Endothelial cell of umbilical vein (primary cell): ENCODE measurements around the gene PTAR1. TPM values are rescaled to one million over a fixed set of nuclear protein-coding genes. Genes with fewer than 3 reads are reported as not detected.

Source experiments
- BruUV-seq: library from RNA; stranded (reverse); fragments of 400-500 nt; replicated peaks from 2 replicates; lab custom pipeline; 2021; lab: Mats Ljungman, UMichigan
- CTCF ChIA-PET: fragments of 300-600, 350-600 bp; sonication (Branson Sonifier 250); formaldehyde crosslinking; loops from one replicate; lab custom pipeline; 2021; ENCODE audit warnings: antibody characterized with exemption, inconsistent platforms; lab: Charles Lee
- POLR2A ChIA-PET: fragments of 300-600, 350-600 bp; sonication (Branson Sonifier 250); formaldehyde crosslinking; loops from one replicate; lab custom pipeline; 2021; ENCODE audit warnings: antibody characterized with exemption, inconsistent platforms; lab: Charles Lee
- DNase-seq: peaks from one replicate; pipeline ENCODE4 v3.0.0-alpha.2; 2011; ENCODE audit warnings: low read depth, low spot score
- FAIRE-seq: peaks from 2 replicates; lab custom pipeline; 2011; peaks lifted over from hg19 to GRCh38; lab: Jason Lieb, UNC
- H2AFZ ChIP-seq: 2 replicates; pipeline ENCODE4 v1.6.0; 2012; ENCODE audit warnings: low read depth, low read length, control low read depth, inconsistent platforms
- H3K27ac ChIP-seq: 2 replicates; pipeline ENCODE4 v1.5.1; 2011; ENCODE audit warnings: low read depth, mild to moderate bottlenecking, control low read depth, low read length, moderate library complexity; ENCODE audit not compliant: insufficient read depth
- H3K27me3 ChIP-seq, 2 experiments: 2 replicates each; pipeline versions ENCODE4 v1.6.0 to v1.6.1; 2011; ENCODE audit warnings: low read length in 2 of 2, mixed read lengths in 1 of 2; ENCODE audit not compliant: control insufficient read depth in 2 of 2, insufficient read depth in 2 of 2
- H3K36me3 ChIP-seq, 2 experiments: 2 replicates in 1 of 2; 3 replicates in 1 of 2; pipeline ENCODE4 v1.5.1; 2011; ENCODE audit warnings: low read length in 2 of 2, mild to moderate bottlenecking in 1 of 2, moderate library complexity in 1 of 2; ENCODE audit not compliant: control insufficient read depth in 2 of 2, insufficient read depth in 2 of 2; ENCODE audit errors: extremely low read depth in 1 of 2
- H3K4me1 ChIP-seq: 3 replicates; pipeline ENCODE4 v1.5.1; 2011; ENCODE audit warnings: mild to moderate bottlenecking, low read length; ENCODE audit not compliant: control insufficient read depth, insufficient read depth; ENCODE audit errors: extremely low read depth
- H3K4me2 ChIP-seq: 2 replicates; pipeline ENCODE4 v1.6.1; 2011; ENCODE audit warnings: low read length, control low read depth, mixed read lengths; ENCODE audit not compliant: insufficient read depth
- H3K4me3 ChIP-seq, 3 experiments: fragments of 200-600 bp in 1 of 3; sonication (generic), shearing (Covaris generic) in 1 of 3; replicated peaks in 1 of 3; 2 replicates each; pipeline ENCODE4 v1.5.1; 2011 to 2016; ENCODE audit warnings: control low read depth in 3 of 3, low read length in 3 of 3, mild to moderate bottlenecking in 2 of 3, inconsistent platforms in 1 of 3, low read depth in 1 of 3, moderate library complexity in 1 of 3; ENCODE audit not compliant: insufficient read depth in 1 of 3
- H3K79me2 ChIP-seq: 2 replicates; pipeline ENCODE4 v1.6.0; 2012; ENCODE audit warnings: low read length, inconsistent platforms; ENCODE audit not compliant: control insufficient read depth, insufficient read depth
- H3K9ac ChIP-seq: replicated peaks from 2 replicates; pipeline ENCODE3; 2011; ENCODE audit warnings: low read length, control low read depth; ENCODE audit not compliant: insufficient read depth; ENCODE audit errors: extremely low read depth
- H3K9me1 ChIP-seq: replicated peaks from 3 replicates; pipeline ENCODE4 v1.6.0; 2011; ENCODE audit warnings: mild to moderate bottlenecking, low read length; ENCODE audit not compliant: control insufficient read depth, insufficient read depth; ENCODE audit errors: extremely low read depth
- H3K9me3 ChIP-seq: replicated peaks from 2 replicates; pipeline ENCODE4 v1.5.1; 2012; ENCODE audit warnings: low read length, inconsistent platforms; ENCODE audit not compliant: control insufficient read depth, insufficient read depth
- H4K20me1 ChIP-seq: replicated peaks from 2 replicates; pipeline ENCODE3; 2011; ENCODE audit warnings: mild to moderate bottlenecking, low read length; ENCODE audit not compliant: control insufficient read depth, insufficient read depth; ENCODE audit errors: extremely low read depth
- EZH2 ChIP-seq: IDR thresholded peaks from 2 replicates; pipeline ENCODE4 v1.6.1; 2012; ENCODE audit warnings: borderline replicate concordance, low read depth, mild to moderate bottlenecking, moderate library complexity, low read length, inconsistent platforms; ENCODE audit not compliant: severe bottlenecking
- FOS ChIP-seq: IDR thresholded peaks from 2 replicates; pipeline ENCODE4 v1.6.1; 2011; ENCODE audit warnings: mild to moderate bottlenecking, low read length, moderate library complexity, borderline replicate concordance; ENCODE audit not compliant: insufficient read depth
- GATA2 ChIP-seq: IDR thresholded peaks from 2 replicates; pipeline ENCODE4 v1.7.0; 2011; ENCODE audit warnings: low read depth, mild to moderate bottlenecking, moderate library complexity, mixed read lengths, low read length; ENCODE audit not compliant: insufficient read length, insufficient read depth
- JUN ChIP-seq: IDR thresholded peaks from 2 replicates; pipeline ENCODE4 v1.6.1; 2011; ENCODE audit warnings: borderline replicate concordance, low read depth; ENCODE audit not compliant: insufficient read length, insufficient read depth
- MYC ChIP-seq: IDR thresholded peaks from one replicate; pipeline ENCODE4 v1.6.1; 2011; ENCODE audit warnings: mild to moderate bottlenecking, low read depth, low read length
- POLR2A ChIP-seq: IDR thresholded peaks from 2 replicates; pipeline ENCODE4 v1.6.1; 2012; ENCODE audit warnings: low read depth, mild to moderate bottlenecking, control low read depth, low read length
- POLR2AphosphoS5 ChIP-seq: IDR thresholded peaks from 2 replicates; pipeline ENCODE4 v1.6.1; 2012; ENCODE audit warnings: low read depth, mild to moderate bottlenecking, control low read depth, low read length, moderate library complexity; ENCODE audit not compliant: insufficient read depth
- dilution Hi-C: fragments of 300-500 bp; cut with MboI; formaldehyde crosslinking; loops from one replicate; pipeline ENCODE4 v1.15.0; 2019; ENCODE audit warnings: low sequenced_read_pairs; ENCODE audit not compliant: extremely low pct_ligation_motif_present
- intact Hi-C: fragments of 100-400 bp; cut with micrococcal nuclease; formaldehyde crosslinking; loops from one replicate; pipeline ENCODE4 v1.10.0; 2022
- polyA plus RNA-seq, 4 experiments: library from polyadenylated mRNA; depleted of rRNA in 3 of 4; stranded (reverse) in 3 of 4; unstranded in 1 of 4; fragments of >200 nt; gene quantifications; 2 replicates each; pipeline versions ENCODE4 v1.2.1 to v1.2.3, GENCODE V29; 2011 to 2012; ENCODE audit warnings: missing spikeins in 1 of 4
- total RNA-seq: library from RNA; stranded (reverse); gene quantifications from 2 replicates; pipeline ENCODE4 v1.2.3, GENCODE V29; 2021
- TF ChIP-seq, protein P1 (sequence below): IDR thresholded peaks from 2 replicates; pipeline ENCODE4 v1.6.1; 2011; ENCODE audit not compliant: insufficient read depth, insufficient read length
- TF ChIP-seq, protein P2 (sequence below), 2 donors: IDR thresholded peaks; 1 replicate in 1 of 2; 2 replicates in 1 of 2; pipeline ENCODE4 v1.5.1; 2011; ENCODE audit warnings: low read length in 2 of 2, mild to moderate bottlenecking in 2 of 2, moderate library complexity in 2 of 2, control low read depth in 1 of 2, inconsistent platforms in 1 of 2, low read depth in 1 of 2; ENCODE audit not compliant: insufficient read depth in 1 of 2; ENCODE audit errors: extremely low read depth in 1 of 2

Gene PTAR1
- total and polyA plus RNA-seq, 2 donors (not counting 3 experiments of a cell fraction or from before 2014, with no cell fraction given), result 8.1 to 46.8 TPM

DNA sequence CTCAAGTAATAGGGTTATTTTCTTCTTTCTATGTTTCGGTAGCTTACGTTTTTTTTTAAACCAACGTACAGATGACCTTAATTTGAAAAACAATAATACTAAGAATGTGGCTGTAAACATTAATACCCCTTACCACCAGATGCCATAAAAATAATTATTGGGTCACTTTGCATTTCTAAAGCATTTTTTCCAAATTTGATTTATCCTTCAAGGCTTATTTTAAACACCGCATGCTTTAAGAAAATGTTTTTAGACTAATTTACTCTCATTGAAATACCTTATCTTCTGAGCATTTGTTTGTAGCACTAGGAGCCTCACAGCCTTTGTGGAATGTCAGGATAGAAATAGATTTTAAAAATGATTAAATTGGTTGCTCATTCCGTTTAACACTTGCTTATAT is 81.9 kb downstream of the PTAR1 start:
- Histone ChIP-seq H3K9me1 (no peaks in the 10 kb centered on the region), H3K4me1 (peaks cover 21% of the 10 kb centered on the region), H3K36me3 (no peaks in the 10 kb centered on the region), H3K9me3 (no peaks in the 10 kb centered on the region), H3K27me3 (no peaks in the 10 kb centered on the region), H3K9ac (no peak overlapping the region), H4K20me1 (no peaks in the 10 kb centered on the region), H3K4me3 (no peak overlapping the region), H3K4me2 (no peak overlapping the region), H3K27ac (no peak overlapping the region), H2AFZ (no peak overlapping the region), H3K79me2 (no peaks in the 10 kb centered on the region)
- ChIA-PET POLR2A (no interaction called here), CTCF (interaction anchor here (1.4 kb wide), 1 partner anchor 12 kb away, joined by 4 read pairs; no protein-coding TSS in a partner anchor)
- dilution Hi-C loops (no loop called here), intact Hi-C loops (loop anchor here (10.0 kb wide), 1 partner anchor 737 kb away; the partner anchor contains the start of gene KLF9)
- no TSS peak for BruUV-seq
- no peak for DNase-seq
- FAIRE-seq, result no peak
- TF ChIP-seq JUN (no peak), MYC (no peak), GATA2 (no peak), FOS (no peak)

DNA sequence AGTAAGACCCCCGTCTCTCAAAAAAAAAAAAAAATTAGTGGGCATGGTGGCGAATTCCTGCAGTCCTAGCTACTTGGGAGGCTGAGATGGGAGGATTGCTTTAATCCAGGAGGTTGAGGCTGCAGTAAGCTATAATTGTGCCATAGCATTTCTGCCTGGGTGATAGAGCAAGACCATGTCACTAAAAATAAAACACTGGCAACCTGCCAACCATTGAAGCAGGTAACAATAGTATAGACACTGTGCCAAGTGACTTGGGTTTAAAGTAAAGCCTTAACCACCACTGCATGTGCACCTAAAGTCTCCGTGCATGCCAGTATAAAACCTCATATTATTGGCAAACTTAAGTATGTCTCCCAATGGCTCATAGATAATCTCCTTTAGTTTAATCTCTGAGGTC is 84.2 kb downstream of the PTAR1 start:
- Histone ChIP-seq H3K36me3 (no peaks in the 10 kb centered on the region), H4K20me1 (no peaks in the 10 kb centered on the region), H3K4me2 (peak overlapping the region; percentile 56), H3K4me3 (no peak overlapping the region), H2AFZ (no peak overlapping the region), H3K79me2 (no peaks in the 10 kb centered on the region), H3K9ac (no peak overlapping the region), H3K27ac (peak overlapping the region; percentile 46), H3K9me1 (no peaks in the 10 kb centered on the region), H3K9me3 (no peaks in the 10 kb centered on the region), H3K4me1 (peaks cover 36% of the 10 kb centered on the region), H3K27me3 (peaks cover 6 to 10% of the 10 kb centered on the region in 2 experiments)
- intact Hi-C loops, result loop anchor here (1.0 to 10.0 kb wide), 4 partner anchors 93 to 739 kb away; partner anchors contain the start of genes KLF9 and SMC5
- DNase-seq (peak; percentile 20), FAIRE-seq (no peak)
- POLR2A ChIA-PET, result no interaction called here
- BruUV-seq, result no TSS peak
- dilution Hi-C loops, result no loop called here
- TF ChIP-seq FOS, result no peak
- TF ChIP-seq, protein P1, sequence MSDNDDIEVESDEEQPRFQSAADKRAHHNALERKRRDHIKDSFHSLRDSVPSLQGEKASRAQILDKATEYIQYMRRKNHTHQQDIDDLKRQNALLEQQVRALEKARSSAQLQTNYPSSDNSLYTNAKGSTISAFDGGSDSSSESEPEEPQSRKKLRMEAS, result no peak
- no peak for TF ChIP-seq POLR2A
- no peak for TF ChIP-seq POLR2AphosphoS5
- no peak for TF ChIP-seq MYC
- no peak for TF ChIP-seq GATA2
- TF ChIP-seq, protein P2, sequence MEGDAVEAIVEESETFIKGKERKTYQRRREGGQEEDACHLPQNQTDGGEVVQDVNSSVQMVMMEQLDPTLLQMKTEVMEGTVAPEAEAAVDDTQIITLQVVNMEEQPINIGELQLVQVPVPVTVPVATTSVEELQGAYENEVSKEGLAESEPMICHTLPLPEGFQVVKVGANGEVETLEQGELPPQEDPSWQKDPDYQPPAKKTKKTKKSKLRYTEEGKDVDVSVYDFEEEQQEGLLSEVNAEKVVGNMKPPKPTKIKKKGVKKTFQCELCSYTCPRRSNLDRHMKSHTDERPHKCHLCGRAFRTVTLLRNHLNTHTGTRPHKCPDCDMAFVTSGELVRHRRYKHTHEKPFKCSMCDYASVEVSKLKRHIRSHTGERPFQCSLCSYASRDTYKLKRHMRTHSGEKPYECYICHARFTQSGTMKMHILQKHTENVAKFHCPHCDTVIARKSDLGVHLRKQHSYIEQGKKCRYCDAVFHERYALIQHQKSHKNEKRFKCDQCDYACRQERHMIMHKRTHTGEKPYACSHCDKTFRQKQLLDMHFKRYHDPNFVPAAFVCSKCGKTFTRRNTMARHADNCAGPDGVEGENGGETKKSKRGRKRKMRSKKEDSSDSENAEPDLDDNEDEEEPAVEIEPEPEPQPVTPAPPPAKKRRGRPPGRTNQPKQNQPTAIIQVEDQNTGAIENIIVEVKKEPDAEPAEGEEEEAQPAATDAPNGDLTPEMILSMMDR (IDR thresholded peaks at IDR 0.05; ENCODE audit: extremely low read depth in 1 of 2, insufficient read depth in 1 of 2, low read depth in 1 of 2, low read length in 2 of 2), result no peak
- TF ChIP-seq EZH2, result no peak
- TF ChIP-seq JUN, result no peak
- CTCF ChIA-PET, result no interaction called here
